ENCODE data around the gene CIITA. TPM values are rescaled to one million over a fixed set of nuclear protein-coding genes. Genes with fewer than 3 reads are reported as not detected.

CIITA gene
- total and polyA plus RNA-seq, 12 donors: 1.3 to 48.1 (median 17.5) TPM

DNA sequence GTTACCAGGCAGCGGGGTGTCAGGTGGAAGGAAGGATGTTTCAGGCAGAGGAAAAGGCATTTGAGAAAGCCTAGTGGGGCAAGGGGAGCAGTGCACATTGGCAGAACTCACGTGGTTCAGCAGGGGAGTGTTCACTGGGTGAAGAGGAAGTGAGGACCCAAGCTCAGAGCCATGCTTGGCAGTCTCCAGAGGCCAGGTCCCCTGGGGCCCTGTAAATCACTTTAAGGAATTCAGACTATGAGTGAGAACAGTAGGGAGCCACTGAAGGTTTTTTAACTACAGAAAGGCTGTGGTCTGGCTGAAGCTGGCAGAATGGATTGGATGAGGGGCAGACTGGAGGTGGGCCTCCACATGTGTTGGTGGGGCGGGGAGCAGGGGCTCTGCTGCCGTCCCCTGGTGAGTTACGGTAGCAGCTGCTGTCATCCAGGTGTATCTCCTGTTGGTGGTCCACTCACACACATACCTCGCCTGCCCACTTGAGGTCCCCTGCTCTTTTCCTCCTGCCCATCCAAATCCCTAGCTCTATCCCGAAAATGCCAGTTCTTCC lies 72.5 kb downstream of the CIITA start:
- TF ChIP-seq CTCF (IDR thresholded peaks at IDR 0.05) (peak in 2 of 6 experiments; percentile 22 to 25), POLR2A (IDR thresholded peaks at IDR 0.05) (no peak)
- intact Hi-C loops (cut with DNase I): no loop called here
- WGBS, 4 donors: 76 to 84% (median 81%) methylated on average over 7 of the region's 7 CpGs
- peak in 2 of 7 donors; percentile 14 to 56 for DNase-seq
- H3K4me3 ChIP-seq: no peak overlapping the region
- H3K36me3 ChIP-seq (replicated peaks in 1 of 2): no peaks in the 10 kb centered on the region
- no peaks in the 10 kb centered on the region for H3K27me3 ChIP-seq
- peak overlapping the region in 1 of 5 donors; percentile 42 for H3K27ac ChIP-seq
- no peaks in the 10 kb centered on the region for H3K9me3 ChIP-seq (replicated peaks in 1 of 3)
- peaks cover 9 to 46% of the 10 kb centered on the region in 2 donors for H3K4me1 ChIP-seq (replicated peaks in 1 of 2)

- Histone ChIP-seq H3K36me3 (replicated peaks in 1 of 2) (no peaks in the 10 kb centered on the region), H3K4me1 (replicated peaks in 1 of 2) (peaks cover 3 to 48% of the 10 kb centered on the region in 2 donors), H3K9me3 (replicated peaks in 1 of 3) (no peaks in the 10 kb centered on the region), H3K27ac (peak overlapping the region in 1 of 5 donors; percentile 21), H3K4me3 (no peak overlapping the region), H3K27me3 (no peaks in the 10 kb centered on the region)
- no peak for TF ChIP-seq POLR2A (IDR thresholded peaks at IDR 0.05)
- TF ChIP-seq CTCF (IDR thresholded peaks at IDR 0.05): no peak
- intact Hi-C loops (cut with DNase I): no loop called here
- peak in 1 of 7 donors; percentile 15 for DNase-seq
- 51 to 70% (median 64%) methylated on average over 5 of the region's 5 CpGs for WGBS, 4 donors
These were observed 73.4 kb downstream of the CIITA start for GRCh38 chr16:10950393-10950792.

DNA sequence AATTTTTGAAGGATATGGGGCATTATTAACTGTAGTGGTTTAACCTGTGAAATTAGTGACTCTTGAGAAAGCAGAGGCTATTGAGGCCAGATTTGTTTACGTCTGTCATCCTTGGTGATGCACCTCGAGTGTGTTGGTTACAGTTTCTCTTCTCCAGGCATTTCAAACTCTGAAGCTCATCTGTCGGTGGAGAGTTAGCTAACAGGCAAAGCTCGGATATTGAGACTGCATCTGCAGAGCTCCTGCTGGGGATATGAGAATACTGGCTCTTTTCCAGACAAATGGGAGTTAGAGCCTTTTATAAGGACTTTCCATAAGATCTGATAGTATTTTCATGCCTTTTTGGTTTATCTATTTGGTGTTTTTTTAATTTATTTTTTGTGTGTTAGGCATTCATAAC lies 74.0 kb downstream of the CIITA start:
- H3K9me3 ChIP-seq (replicated peaks in 1 of 3): no peaks in the 10 kb centered on the region
- no peak overlapping the region for H3K27ac ChIP-seq
- H3K36me3 ChIP-seq (replicated peaks in 1 of 2): no peaks in the 10 kb centered on the region
- 57 to 66% (median 59%) methylated on average over 4 of the region's 4 CpGs for WGBS, 4 donors
- peaks cover 0 to 42% of the 10 kb centered on the region in 2 donors for H3K4me1 ChIP-seq (replicated peaks in 1 of 2)
- no peak overlapping the region for H3K4me3 ChIP-seq
- no peak for DNase-seq
- TF ChIP-seq POLR2A (IDR thresholded peaks at IDR 0.05): no peak
- no peak for TF ChIP-seq CTCF (IDR thresholded peaks at IDR 0.05)
- intact Hi-C loops (cut with DNase I): no loop called here
- H3K27me3 ChIP-seq: no peaks in the 10 kb centered on the region

- intact Hi-C loops (cut with DNase I): no loop called here
- TF ChIP-seq POLR2A (IDR thresholded peaks at IDR 0.05): no peak
- no peak for TF ChIP-seq CTCF (IDR thresholded peaks at IDR 0.05)
- WGBS, 4 donors: 48 to 63% (median 55%) methylated on average over 7 of the region's 7 CpGs
- Histone ChIP-seq H3K4me1 (replicated peaks in 1 of 2) (peaks cover 9 to 38% of the 10 kb centered on the region in 2 donors), H3K9me3 (replicated peaks in 1 of 3) (no peaks in the 10 kb centered on the region), H3K27me3 (no peaks in the 10 kb centered on the region), H3K27ac (peak overlapping the region in 1 of 5 donors; percentile 0), H3K36me3 (replicated peaks in 1 of 2) (no peaks in the 10 kb centered on the region), H3K4me3 (no peak overlapping the region)
- DNase-seq: no peak
These were observed 77.9 kb downstream of the CIITA start for GRCh38 chr16:10954903-10955302.

All from adrenal gland (tissue), 12 donors.